DMS114 treated with DMSO at 0.1 percent for 48 hours (cell line): ENCODE results near the gene DLX5.

Source experiments
- DNase-seq: peaks from one replicate; lab custom pipeline; 2025; ENCODE audit not compliant: unreplicated experiment; lab: John Stamatoyannopoulos, UW

The DLX5 gene

GRCh38 chr7:96992192-96993005 is 32.2 kb downstream of the DLX5 start:
- DNase-seq, result no peak

- no peak for DNase-seq
These were observed 33.0 kb downstream of the DLX5 start for GRCh38 chr7:96991546-96992191.

GRCh38 chr7:96989859-96990317 is 34.7 kb downstream of the DLX5 start:
- no peak for DNase-seq

GRCh38 chr7:96989241-96989858 is 35.3 kb downstream of the DLX5 start:
- DNase-seq, result no peak

GRCh38 chr7:96987719-96988118 is 36.9 kb downstream of the DLX5 start:
- no peak for DNase-seq

- no peak for DNase-seq
These were observed 37.7 kb downstream of the DLX5 start for GRCh38 chr7:96986901-96987300.

- DNase-seq, result no peak
These were observed 38.6 kb downstream of the DLX5 start for GRCh38 chr7:96985992-96986391.

GRCh38 chr7:96982586-96982985 is 42.0 kb downstream of the DLX5 start:
- DNase-seq, result no peak

- DNase-seq, result no peak
These were observed 44.9 kb downstream of the DLX5 start for GRCh38 chr7:96979551-96980276.

GRCh38 chr7:96977445-96977844 is 47.2 kb downstream of the DLX5 start:
- no peak for DNase-seq

GRCh38 chr7:96976106-96976505 is 48.5 kb downstream of the DLX5 start:
- no peak for DNase-seq

- DNase-seq, result no peak
These were observed 50.6 kb downstream of the DLX5 start for GRCh38 chr7:96973986-96974385.

GRCh38 chr7:96970739-96971138 is 53.9 kb downstream of the DLX5 start:
- DNase-seq, result no peak
